ENCODE measurements around the gene SLC7A6.

DNA sequence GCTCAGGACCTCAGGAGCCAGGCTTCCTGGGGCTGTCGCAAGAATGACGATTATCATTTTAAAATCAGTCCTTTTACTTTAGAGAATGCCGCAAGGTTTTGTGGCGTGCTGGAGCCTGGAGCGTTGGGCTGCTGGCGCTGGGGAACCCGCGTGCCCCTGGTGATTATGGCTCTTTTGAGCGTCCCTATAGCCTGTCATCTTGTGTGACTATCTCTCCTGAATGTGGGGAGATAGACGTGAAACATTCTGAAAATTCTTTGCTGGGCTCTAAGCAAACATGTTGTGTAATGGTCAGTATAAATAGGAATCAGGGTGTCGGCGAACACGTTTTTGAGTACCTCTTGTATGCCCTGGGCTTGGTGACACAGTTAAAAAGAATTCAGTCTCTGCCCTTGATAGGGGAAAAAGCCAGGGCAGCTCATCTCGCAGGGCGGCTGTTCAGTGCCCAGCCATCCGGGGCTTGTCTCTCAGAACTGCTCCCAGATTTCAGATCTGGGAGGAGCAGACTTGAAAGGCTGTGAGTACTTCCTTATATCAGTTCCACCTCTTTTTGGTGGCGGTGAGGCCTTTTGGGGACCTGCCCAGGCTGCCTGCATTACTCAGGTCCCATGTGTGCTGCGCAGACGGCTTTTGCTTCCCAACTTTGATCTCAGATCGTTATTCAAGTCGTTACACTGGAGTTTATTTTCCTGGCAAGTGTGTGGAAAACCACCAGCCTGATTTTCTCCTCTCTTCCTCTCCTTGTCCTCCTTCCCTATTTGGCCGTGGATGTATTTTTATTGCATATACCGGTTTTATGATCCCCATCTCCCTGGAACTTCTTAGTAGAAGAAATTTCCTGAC, 973 bp downstream of the SLC7A6 start:
- TF ChIP-seq BHLHE40 (IDR thresholded peaks at IDR 0.05; ENCODE audit: low read length) (peak; percentile 92), ADNP (CRISPR knock-in tag; IDR thresholded peaks at IDR 0.05) (no peak), EZH2 (conservative IDR thresholded peaks at IDR 0.05; ENCODE audit: low read depth, low read length) (no peak), CAMTA2 (CRISPR knock-in tag; IDR thresholded peaks at IDR 0.05; ENCODE audit: borderline replicate concordance) (0 out of 2 replicates have a peak, but pooled peaks have one; percentile 5), IKZF1 (IDR thresholded peaks at IDR 0.05) (no peak), SRSF1 (optimal IDR thresholded peaks at IDR 0.05; ENCODE audit: low read depth, low read length) (no peak), POLR2A (IDR thresholded peaks at IDR 0.05; ENCODE audit: insufficient read depth in 1 of 2, low read depth in 2 of 2, low read length in 2 of 2) (peak; percentile 59 to 98; a peak in 3 of 4 replicates), RELA (CRISPR knock-in tag; IDR thresholded peaks at IDR 0.05) (no peak), ZNF30 (CRISPR knock-in tag; IDR thresholded peaks at IDR 0.05) (no peak), ZBTB38 (CRISPR knock-in tag; IDR thresholded peaks at IDR 0.05) (no peak; the same call in 1 of the 2 replicates), POLR2AphosphoS5 (IDR thresholded peaks at IDR 0.05; ENCODE audit: low read depth, low read length) (peak; percentile 82)
- TF ChIP-seq, protein P1, sequence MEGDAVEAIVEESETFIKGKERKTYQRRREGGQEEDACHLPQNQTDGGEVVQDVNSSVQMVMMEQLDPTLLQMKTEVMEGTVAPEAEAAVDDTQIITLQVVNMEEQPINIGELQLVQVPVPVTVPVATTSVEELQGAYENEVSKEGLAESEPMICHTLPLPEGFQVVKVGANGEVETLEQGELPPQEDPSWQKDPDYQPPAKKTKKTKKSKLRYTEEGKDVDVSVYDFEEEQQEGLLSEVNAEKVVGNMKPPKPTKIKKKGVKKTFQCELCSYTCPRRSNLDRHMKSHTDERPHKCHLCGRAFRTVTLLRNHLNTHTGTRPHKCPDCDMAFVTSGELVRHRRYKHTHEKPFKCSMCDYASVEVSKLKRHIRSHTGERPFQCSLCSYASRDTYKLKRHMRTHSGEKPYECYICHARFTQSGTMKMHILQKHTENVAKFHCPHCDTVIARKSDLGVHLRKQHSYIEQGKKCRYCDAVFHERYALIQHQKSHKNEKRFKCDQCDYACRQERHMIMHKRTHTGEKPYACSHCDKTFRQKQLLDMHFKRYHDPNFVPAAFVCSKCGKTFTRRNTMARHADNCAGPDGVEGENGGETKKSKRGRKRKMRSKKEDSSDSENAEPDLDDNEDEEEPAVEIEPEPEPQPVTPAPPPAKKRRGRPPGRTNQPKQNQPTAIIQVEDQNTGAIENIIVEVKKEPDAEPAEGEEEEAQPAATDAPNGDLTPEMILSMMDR (CRISPR knock-in tag; IDR thresholded peaks at IDR 0.05), result no peak
